SKM-1 (cell line): ENCODE measurements around the gene CHST2.
"Not testable (repeated sequence)": the region's sequence is repeated elsewhere in the genome, so short reads cannot be mapped to it uniquely, and the experiment has no call there.

Experiments
- DNase-seq: peaks from one replicate; lab custom pipeline; 2025; ENCODE audit not compliant: unreplicated experiment; lab: John Stamatoyannopoulos, UW

The CHST2 gene

GRCh38 chr3:143165211-143165610, 45.6 kb downstream of the CHST2 start:
- DNase-seq: no peak

GRCh38 chr3:143165612-143166285, 46.2 kb downstream of the CHST2 start:
- DNase-seq: not testable (repeated sequence)

- DNase-seq: no peak
Observed at GRCh38 chr3:143166376-143166775, 46.8 kb downstream of the CHST2 start.

- no peak for DNase-seq
Observed at GRCh38 chr3:143167969-143168854, 48.6 kb downstream of the CHST2 start.

GRCh38 chr3:143168855-143169192, 49.3 kb downstream of the CHST2 start:
- DNase-seq: no peak

GRCh38 chr3:143170074-143170473, 50.5 kb downstream of the CHST2 start:
- no peak for DNase-seq

GRCh38 chr3:143170676-143171075, 51.1 kb downstream of the CHST2 start:
- no peak for DNase-seq

GRCh38 chr3:143171141-143171980, 51.8 kb downstream of the CHST2 start:
- DNase-seq: peak; percentile 54

GRCh38 chr3:143172062-143172794, 52.7 kb downstream of the CHST2 start:
- DNase-seq: no peak

- DNase-seq: no peak
Observed at GRCh38 chr3:143172795-143173145, 53.2 kb downstream of the CHST2 start.

- no peak for DNase-seq
Observed at GRCh38 chr3:143173242-143173641, 53.7 kb downstream of the CHST2 start.
